HG03196 (cell line): ENCODE measurements around the gene NUMB.
A peak's percentile ranks its signal among the peaks of the same experiment; 100 is the strongest.

ENCODE experiments used
- ATAC-seq: cut with Tn5 transposase; IDR thresholded peaks from one replicate; pipeline ENCODE4 v1.9.1; 2021; ENCODE audit not compliant: unreplicated experiment

Gene NUMB

DNA sequence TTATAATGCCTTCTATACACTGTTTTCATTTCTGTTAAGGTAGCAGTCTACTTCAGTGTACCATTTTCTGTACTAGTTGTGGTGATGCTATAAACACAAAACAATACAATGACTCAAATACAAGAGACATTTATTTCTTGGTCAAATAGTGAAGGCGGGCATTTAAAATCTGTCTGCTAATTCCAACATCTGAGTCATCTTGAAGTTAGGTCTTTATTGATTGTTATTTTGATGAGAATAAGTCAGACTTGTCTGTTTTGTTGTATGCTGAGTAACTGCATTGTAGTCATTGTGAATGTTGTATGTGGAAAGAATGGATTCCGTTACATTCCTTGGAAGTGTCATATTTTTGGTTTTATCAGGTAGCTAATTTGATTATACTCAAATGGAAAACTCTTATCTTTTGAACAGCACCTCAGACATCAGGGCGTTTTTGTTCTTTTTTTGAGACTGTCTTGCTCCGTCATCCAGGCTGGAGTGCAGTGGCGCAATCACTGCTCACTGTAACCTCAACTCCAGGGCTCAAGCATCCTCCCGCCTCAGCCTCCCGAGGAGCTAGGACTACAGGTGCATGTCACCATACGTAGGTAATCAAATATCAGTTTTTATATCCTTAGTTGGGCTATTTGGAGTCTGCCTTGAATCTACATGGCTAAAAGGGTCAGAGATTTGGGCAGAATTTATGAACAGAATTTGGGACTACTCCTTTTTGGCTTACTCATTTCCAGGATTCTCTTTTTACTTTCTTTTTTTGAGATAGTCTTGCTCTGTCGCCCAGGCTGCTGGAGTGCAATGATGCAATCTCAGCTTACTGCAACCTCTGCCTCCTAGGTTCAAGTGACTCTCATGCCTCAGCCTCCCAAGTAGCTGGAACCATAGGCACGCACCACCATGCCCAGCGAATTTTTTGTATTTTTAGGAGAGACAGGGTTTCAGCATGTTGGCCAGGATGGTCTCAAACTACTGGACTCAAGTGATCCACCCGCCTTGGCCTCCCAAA is 164.3 kb downstream of the NUMB start:
- no peak for ATAC-seq

DNA sequence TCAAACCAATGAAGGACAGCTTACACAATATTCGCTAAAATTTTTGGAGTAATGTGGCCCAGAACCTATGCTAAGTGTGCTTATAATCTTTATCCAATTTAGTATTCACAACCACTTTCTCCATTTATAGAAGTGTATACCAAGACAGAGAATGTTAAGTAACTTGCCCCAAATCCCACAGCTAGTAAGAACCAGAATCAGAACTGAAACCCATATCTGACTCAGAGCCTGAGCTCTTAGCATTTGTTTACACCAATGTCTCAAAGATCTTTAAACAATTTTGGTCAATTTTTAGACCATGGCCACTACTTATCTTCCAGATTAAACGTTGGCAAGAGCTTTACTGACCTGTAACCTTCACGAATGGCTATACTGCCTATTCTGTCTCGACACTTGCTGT is 168.1 kb downstream of the NUMB start:
- ATAC-seq: peak; percentile 58

GRCh38 chr14:73289729-73290128 is 168.6 kb downstream of the NUMB start:
- no peak for ATAC-seq

GRCh38 chr14:73289308-73289707 is 169.0 kb downstream of the NUMB start:
- no peak for ATAC-seq

GRCh38 chr14:73287071-73287470 is 171.3 kb downstream of the NUMB start:
- ATAC-seq: no peak

GRCh38 chr14:73286598-73286997 is 171.7 kb downstream of the NUMB start:
- no peak for ATAC-seq

GRCh38 chr14:73285979-73286378 is 172.4 kb downstream of the NUMB start:
- ATAC-seq: no peak

DNA sequence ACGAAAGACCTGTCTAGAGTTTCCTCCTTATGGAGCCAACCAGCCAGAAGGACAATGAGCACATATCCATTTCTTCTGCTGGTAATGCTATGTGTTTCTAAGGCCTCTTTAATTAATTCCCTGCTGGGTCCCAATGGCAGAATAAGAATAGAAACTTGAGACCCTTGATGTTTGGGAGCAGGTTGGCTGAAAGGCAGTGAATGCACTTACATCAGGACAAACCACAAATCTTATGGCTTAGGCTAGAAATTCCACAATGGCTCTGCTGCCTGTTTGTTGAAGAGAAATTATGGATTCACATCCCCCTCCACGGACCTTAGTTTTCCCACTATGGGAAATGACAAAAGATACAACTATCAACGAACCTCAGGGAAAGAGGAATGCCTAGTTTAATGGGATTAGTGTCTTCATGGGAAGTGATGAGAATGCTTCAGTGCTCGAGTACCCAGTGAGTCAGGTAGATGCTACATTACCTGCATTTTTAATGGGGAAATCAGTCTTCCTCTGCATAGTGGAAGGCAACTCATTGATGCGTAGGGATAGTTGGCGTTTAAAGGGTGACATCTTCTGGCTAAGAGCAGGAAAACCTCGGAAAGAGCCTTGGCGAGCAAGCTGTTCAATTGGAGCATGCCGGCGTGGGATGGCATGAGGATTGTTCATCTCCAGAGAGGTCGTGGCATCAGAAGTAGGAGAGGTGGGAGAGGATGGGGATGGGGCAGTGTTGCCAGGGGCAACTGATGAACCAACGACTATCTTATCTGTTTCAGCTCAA is 174.6 kb downstream of the NUMB start:
- no peak for ATAC-seq

GRCh38 chr14:73280903-73281302 is 177.4 kb downstream of the NUMB start:
- ATAC-seq: no peak

GRCh38 chr14:73277376-73277775 is 181.0 kb downstream of the NUMB start:
- no peak for ATAC-seq

- ATAC-seq: no peak
Observed at GRCh38 chr14:73276836-73277235, 181.5 kb downstream of the NUMB start.

- no peak for ATAC-seq
Observed at GRCh38 chr14:73273799-73274198, 184.5 kb downstream of the NUMB start.

GRCh38 chr14:73272393-73272792 is 186.0 kb downstream of the NUMB start:
- no peak for ATAC-seq

- ATAC-seq: peak; percentile 80
Observed at GRCh38 chr14:73269729-73270531, 188.4 kb downstream of the NUMB start.

DNA sequence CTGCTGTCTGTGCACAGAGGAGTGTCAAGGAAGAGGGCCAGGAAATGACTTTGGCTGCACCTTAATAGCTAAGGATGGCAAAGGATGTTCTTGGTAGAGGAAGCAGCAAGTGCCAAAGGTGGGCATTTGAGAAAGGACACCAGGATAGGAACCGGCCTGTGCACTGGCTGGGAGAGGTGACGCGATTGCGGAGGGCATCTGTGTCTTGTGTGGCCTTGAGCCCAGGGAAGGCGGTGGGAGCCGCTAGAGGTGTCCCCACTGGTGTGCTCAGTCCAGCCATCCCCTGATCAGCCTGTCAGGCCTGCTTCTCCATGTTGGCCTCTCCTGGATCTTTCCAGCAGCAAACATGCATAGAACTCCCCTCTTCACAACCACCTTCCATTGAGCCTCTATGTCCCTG is 190.9 kb downstream of the NUMB start:
- ATAC-seq: no peak

GRCh38 chr14:73266317-73266716 is 192.0 kb downstream of the NUMB start:
- ATAC-seq: no peak

GRCh38 chr14:73265721-73266046 is 192.7 kb downstream of the NUMB start:
- no peak for ATAC-seq

DNA sequence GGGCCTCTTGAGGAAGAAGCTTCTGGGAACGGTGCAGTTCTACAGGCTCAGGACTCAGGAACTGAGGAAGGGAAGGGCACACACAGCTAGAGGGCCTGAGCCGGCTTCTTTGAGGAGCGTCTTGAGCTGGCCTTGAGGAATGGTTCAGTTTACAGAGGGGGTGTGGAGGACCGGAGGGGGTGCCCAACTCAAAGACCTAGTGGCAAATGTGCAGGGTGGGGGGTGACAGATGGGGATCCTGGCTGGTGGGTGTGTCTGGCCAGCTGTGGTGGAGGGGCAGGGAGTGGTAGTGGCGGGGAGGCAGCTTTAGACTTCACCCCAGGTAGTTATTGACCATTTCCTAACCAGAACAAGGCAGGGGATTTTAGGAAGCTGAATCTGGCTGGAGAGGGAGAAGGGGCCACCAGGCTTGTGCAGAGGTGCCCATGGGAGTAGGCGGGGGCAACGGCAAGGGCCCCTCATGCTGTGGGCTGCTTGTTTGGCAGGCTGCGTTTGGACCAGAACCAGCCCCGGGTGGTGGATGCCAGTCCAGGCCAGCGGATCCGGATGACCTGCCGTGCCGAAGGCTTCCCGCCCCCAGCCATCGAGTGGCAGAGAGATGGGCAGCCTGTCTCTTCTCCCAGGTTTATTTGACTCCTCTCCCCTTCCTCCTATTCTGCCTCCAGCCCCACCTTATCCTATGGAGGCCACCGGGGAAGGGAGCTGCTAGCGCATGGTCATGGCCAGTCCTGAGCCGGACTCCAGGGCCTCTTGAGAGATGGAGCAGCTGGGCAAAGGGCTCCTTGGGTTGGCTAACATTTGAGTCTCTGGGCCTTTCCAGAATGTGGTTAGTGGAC is 193.2 kb downstream of the NUMB start:
- ATAC-seq: no peak

GRCh38 chr14:73264080-73264884 is 194.1 kb downstream of the NUMB start:
- no peak for ATAC-seq

DNA sequence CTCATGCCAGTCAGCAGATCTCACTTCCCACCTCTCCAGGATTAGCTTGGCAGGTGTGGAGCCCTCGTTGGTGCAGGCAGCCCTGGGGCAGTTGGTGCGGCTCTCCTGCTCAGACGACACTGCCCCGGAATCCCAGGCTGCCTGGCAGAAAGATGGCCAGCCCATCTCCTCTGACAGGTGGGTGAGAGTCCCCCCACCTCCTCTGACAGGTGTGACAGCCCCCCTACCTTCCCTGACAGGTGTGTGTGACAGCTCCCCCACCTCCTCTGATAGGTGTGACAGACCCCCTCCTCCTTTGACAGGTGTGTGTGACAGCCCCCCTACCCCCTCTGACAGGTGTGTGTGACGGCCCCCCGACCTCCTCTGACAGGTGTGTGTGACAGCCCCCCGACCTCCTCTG is 194.7 kb downstream of the NUMB start:
- no peak for ATAC-seq
